Vagina (tissue), 2 donors: ENCODE data around the gene MRPL1.

ENCODE experiments used
- POLR2A ChIP-seq, 2 donors: fragments of 450-650 bp; IDR thresholded peaks; one replicate each; pipeline ENCODE4 v1.6.1; 2017; ENCODE audit warnings: antibody characterized with exemption in 2 of 2, mild to moderate bottlenecking in 2 of 2, moderate library complexity in 2 of 2
- POLR2AphosphoS5 ChIP-seq, 2 donors: sonication (generic); formaldehyde crosslinking; IDR thresholded peaks; one replicate each; pipeline ENCODE4 v1.9.0; 2017; ENCODE audit warnings: antibody characterized with exemption in 2 of 2, mild to moderate bottlenecking in 2 of 2, low read depth in 1 of 2; ENCODE audit not compliant: insufficient read depth in 1 of 2
- TF ChIP-seq, protein P1 (sequence below), 3 experiments: fragments of 450-650 bp in 2 of 3; fragments of 200-600 bp in 1 of 3; sonication (generic) in 1 of 3; IDR thresholded peaks; one replicate each; pipeline ENCODE4 v1.5.1; 2017 to 2019; ENCODE audit warnings: antibody characterized with exemption in 3 of 3, mild to moderate bottlenecking in 2 of 3, moderate library complexity in 2 of 3

DNA sequence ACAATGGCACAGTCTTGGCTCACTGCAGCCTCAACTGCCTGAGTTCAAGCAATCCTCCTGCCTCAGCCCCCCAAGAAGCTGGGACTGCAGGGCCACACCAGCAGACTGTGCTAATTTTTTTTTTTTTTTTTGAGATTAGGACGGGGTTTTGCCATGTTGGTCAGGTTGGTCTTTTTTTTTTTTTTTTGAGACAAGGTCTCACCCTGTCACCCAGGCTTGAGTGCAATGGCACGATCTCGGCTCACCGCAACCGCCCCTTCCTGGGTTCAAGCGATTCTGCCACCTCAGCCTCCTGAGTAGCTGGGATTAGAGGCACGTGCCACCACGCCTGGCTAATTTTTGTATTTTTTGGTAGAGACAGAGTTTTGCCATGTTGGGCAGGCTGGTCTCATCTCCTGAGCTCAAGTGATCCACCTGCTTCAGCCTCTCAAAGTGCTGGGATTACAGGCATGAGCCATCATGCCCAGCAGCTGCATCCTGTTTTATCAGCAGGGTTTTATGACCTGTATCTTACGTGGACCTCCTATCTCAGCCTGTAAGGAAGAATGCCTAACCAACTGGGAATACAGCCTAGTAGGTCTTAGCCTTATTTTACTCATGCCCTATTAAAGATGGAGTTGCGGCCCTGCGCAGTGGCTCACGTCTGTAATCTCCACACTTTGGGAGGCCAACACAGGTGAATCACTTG, 13.2 kb upstream of the MRPL1 start:
- TF ChIP-seq, protein P1, sequence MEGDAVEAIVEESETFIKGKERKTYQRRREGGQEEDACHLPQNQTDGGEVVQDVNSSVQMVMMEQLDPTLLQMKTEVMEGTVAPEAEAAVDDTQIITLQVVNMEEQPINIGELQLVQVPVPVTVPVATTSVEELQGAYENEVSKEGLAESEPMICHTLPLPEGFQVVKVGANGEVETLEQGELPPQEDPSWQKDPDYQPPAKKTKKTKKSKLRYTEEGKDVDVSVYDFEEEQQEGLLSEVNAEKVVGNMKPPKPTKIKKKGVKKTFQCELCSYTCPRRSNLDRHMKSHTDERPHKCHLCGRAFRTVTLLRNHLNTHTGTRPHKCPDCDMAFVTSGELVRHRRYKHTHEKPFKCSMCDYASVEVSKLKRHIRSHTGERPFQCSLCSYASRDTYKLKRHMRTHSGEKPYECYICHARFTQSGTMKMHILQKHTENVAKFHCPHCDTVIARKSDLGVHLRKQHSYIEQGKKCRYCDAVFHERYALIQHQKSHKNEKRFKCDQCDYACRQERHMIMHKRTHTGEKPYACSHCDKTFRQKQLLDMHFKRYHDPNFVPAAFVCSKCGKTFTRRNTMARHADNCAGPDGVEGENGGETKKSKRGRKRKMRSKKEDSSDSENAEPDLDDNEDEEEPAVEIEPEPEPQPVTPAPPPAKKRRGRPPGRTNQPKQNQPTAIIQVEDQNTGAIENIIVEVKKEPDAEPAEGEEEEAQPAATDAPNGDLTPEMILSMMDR (IDR thresholded peaks at IDR 0.05): no peak
- no peak for TF ChIP-seq POLR2A (IDR thresholded peaks at IDR 0.05)
- no peak for TF ChIP-seq POLR2AphosphoS5 (IDR thresholded peaks at IDR 0.05; ENCODE audit: insufficient read depth in 1 of 2, low read depth in 1 of 2)
